ENCODE data around the gene CHMP1A. TPM values are rescaled to one million over a fixed set of nuclear protein-coding genes. Genes with fewer than 3 reads are reported as not detected.

CHMP1A gene
- total RNA-seq, 1 experiment from 2014 or later = 58.3 TPM

DNA sequence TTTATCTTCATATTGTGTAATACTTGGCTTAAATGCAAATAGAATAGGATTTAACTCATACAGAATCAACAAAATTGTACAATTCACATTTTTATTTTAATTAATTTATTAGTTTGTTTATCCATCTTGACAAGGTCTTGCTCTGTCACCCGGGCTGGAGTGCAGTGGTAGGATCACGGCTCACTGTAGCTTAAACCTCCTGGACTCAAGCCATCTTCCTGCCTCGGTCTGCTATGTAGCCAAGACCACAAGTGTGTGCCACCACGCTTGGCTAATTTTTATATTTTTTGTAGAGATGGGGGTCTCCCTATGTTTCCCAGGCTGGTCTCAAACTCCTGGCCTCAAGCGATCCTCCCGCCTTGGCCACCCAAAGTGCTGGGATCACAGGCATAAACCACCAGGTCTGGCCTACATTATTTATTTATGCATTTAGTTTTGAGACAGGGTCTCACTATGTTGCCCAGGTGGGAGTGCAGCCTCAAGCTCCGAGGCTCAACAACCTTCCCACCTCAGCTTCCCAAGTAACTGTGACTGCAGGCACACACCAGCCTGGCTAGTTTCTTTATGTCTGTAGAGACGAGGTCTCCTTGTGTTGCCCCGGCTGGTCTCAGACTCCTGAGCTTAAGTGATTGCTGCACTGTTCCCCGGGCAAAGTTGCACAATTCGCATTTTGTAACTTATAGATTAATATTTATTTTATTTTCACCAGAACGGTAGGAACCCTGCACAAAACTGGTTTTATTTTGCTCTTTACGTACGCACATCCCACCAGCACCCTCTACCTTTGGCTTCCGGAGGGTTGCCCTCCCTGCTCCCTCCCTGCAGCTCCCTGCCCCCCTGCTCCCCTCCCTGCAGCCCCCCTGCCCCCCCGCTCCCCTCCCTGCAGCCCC, 39.2 kb downstream of the CHMP1A start:
- in situ Hi-C loops (cut with HindIII; ENCODE audit: low pct_unique_long_range_greater_than_20kb, low sequenced_read_pairs) = no loop called here
- DNase-seq (ENCODE audit: low read depth, low spot score) = no peak

DNA sequence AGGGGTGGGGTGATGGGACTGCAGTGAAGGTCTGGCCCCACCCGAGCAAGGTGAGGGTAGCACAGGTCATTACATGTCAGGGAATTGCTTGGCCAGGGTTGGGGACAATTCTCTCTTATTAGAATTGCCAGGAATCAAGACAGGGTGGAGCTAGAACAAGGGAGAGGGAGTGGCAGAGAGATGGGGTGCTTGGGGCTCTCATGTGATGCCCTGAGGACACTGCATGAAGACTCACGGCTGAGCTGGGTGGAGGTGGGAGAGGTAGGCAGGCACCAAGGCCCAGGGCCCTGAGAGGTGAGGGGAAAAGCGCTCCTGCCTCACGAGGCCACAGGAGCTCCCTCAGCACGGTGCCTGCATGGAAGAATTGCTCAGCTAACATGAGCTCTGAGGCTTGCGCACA, 40.5 kb downstream of the CHMP1A start:
- DNase-seq (ENCODE audit: low read depth, low spot score) = no peak
- in situ Hi-C loops (cut with HindIII; ENCODE audit: low pct_unique_long_range_greater_than_20kb, low sequenced_read_pairs) = no loop called here

DNA sequence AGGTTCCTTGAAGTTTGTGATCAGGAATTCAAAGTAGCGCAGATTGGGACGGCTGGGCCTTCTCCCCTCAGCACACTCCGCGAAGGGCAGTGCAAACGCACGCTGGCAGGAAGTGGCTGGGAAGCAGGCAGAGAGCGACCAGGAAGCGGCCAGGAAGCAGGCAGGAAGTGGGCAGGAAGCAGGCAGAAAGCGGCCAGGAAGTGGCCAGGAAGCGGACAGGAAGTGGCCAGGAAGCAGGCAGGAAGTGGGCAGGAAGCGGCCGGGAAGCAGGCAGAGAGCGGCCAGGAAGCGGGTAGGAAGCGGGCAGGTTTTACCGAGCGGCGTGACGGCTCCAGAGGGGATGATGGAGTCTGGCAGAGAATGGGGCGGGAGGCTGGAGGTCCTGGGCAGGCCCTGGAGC, 40.9 kb downstream of the CHMP1A start:
- no peak for DNase-seq (ENCODE audit: low read depth, low spot score)
- in situ Hi-C loops (cut with HindIII; ENCODE audit: low pct_unique_long_range_greater_than_20kb, low sequenced_read_pairs) = no loop called here

DNA sequence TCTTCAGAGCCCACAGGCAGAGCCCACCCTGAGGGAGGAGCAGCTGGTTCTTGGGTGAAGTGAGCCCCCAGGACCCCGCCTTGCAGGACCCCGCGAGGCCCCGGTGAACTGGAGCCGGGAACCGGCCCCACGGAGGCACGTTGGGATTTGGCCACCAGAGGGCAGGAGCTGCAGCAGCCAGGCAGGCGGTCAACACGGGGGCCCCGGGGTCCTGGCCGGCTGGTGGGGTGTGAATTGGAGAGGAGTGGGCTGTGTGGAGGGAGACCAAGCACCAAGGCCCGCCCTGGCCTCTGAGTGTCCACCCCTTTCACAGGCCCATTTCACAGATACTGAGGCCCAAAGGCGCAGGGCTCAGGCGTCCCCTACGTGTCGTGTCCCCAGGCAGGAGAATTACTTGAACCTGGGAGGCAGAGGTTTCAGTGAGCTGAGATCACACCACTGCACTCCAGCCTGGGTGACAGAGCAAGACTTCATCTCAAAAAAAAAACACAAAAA, 41.9 kb downstream of the CHMP1A start:
- no peak for DNase-seq (ENCODE audit: low read depth, low spot score)
- in situ Hi-C loops (cut with HindIII; ENCODE audit: low pct_unique_long_range_greater_than_20kb, low sequenced_read_pairs) = no loop called here

DNA sequence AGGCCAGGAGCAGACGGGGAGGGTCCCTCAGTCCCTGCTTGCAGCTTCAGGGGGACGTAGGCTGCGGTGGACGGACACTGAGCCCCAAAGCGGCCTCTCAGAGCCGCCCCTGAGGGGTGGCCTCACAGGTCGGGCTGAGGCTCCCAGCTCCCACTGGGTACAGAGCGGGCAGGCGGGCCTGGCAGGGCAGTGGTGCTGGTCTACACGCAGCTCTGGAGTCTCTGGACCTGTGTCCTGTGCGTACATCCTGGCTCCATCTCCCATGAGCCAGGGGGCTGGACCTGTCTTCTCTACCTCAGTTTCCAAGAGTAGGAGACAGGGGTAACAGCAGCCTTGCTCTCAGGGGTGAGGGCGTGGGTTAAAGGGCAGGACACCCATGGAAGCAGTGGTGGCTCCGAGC, 42.3 kb downstream of the CHMP1A start:
- in situ Hi-C loops (cut with HindIII; ENCODE audit: low pct_unique_long_range_greater_than_20kb, low sequenced_read_pairs) = no loop called here
- DNase-seq (ENCODE audit: low read depth, low spot score) = no peak

DNA sequence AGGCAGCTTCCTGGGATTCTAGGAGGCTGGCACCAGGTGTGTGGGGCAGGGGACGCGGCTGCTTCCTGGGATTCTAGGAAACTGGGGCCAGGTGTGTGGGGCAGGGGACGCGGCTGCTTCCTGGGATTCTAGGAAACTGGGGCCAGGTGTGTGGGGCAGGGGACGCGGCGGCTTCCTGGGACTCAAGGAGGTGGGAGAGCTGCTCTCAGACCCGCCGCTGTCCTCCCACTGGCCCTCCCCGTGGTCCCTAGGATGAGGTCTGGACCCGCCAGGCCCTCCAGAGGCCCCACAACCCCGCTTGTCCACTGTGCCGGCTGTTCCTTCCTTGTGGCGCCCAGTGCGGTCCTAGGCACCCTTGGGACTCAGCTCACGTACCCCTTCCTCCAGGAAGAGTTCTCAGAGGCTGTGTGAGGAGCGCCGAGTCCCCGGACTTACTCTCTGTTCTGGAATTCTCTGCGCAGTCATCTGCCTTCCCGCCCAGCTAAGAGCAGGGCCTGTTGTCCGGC, 43.5 kb downstream of the CHMP1A start:
- DNase-seq (ENCODE audit: low read depth, low spot score) = no peak
- in situ Hi-C loops (cut with HindIII; ENCODE audit: low pct_unique_long_range_greater_than_20kb, low sequenced_read_pairs) = no loop called here

DNA sequence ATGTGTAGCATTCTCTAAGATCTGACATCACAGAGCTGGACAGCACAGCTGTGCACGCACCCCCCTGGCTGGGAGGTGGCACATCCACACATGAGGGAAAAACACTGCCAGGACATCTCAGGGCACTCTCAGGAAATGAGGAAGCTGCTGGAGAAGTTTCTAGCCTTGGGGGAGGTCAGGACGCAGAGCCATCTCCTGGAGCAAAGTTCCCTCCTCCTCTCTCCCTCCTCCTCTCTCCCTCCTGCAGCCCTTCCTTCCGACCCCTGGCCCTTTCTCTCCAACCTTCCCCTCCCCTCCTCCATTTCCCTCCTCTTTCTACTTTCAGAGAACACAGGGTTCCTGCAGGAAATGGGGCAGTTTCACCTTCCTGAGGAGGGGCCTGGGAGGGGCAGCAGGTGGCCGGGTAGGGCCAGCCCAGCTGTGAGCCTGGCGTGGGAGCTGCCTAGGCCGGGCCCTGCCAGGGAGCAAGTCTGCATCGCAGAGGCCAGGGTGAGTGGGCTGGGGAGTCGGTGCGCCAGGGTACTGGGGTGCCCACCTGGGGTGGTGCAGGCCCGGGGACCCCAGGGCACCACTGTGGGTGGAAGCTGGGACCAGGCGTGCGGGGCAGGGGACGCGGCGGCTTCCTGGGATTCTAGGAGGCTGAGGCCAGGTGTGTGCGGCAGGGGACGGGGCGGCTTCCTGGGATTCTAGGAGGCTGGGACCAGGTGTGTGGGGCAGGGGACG, 44.1 kb downstream of the CHMP1A start, which contains the start of gene DPEP1:
Gene DPEP1, plus strand, starts transcription at position 412 of the 723 bp plus-strand sequence. CDS start 16,769 bp downstream, outside the sequence.
- DNase-seq (ENCODE audit: low read depth, low spot score) = no peak
- in situ Hi-C loops (cut with HindIII; ENCODE audit: low pct_unique_long_range_greater_than_20kb, low sequenced_read_pairs) = no loop called here

DNA sequence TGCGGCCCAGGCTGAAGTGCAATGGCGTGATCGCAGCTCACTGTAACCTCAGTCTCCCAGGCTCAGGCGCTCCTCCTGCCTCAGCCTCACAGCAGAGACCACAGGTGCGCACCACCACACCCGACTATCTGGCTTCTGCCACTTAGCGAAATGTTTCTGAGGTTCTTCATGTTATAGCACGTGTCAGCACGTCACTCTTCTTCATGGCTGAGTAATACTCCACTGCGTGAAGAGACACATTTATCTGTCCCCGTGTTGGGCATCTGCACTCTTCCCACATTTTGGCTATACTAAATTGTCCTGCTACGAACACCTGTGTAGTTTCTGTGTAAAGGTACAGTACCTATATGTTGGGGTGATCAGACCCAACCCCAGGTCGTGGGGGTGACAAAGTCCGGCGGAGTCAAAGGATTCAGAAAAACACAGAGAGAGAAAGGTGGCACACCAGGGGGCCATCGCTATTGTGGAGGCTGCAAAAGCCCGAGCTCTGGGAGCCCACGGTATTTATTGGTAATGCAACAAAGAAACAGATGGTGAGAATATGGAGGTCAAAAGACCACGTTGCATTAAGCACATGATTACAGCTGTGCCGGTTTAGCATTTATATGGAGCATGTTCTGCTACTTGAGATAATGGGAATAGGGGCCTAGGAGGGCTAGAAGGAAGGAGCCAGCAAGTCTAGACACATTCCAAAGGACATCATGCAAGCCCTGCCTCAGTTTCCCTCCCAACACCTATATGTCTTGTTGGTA, 44.9 kb downstream of the CHMP1A start:
- DNase-seq (ENCODE audit: low read depth, low spot score) = no peak
- in situ Hi-C loops (cut with HindIII; ENCODE audit: low pct_unique_long_range_greater_than_20kb, low sequenced_read_pairs) = no loop called here

DNA sequence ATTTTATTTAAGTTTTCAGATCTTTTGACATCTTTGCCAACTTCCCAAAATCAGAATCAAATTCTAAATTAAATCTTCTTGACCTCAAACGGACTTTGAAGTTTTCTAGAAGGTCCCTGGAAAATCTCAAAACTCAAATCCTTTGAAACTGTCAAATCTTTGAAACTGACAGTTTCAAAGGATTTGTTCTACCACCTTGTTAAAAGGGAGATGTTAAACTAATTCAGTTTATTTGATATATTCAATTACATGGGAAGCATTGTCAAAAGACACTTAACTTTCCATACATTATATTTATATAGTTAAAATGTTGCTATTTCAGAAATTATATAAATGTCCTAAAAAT, 47.4 kb downstream of the CHMP1A start:
- in situ Hi-C loops (cut with HindIII; ENCODE audit: low pct_unique_long_range_greater_than_20kb, low sequenced_read_pairs) = no loop called here
- DNase-seq (ENCODE audit: low read depth, low spot score) = no peak

DNA sequence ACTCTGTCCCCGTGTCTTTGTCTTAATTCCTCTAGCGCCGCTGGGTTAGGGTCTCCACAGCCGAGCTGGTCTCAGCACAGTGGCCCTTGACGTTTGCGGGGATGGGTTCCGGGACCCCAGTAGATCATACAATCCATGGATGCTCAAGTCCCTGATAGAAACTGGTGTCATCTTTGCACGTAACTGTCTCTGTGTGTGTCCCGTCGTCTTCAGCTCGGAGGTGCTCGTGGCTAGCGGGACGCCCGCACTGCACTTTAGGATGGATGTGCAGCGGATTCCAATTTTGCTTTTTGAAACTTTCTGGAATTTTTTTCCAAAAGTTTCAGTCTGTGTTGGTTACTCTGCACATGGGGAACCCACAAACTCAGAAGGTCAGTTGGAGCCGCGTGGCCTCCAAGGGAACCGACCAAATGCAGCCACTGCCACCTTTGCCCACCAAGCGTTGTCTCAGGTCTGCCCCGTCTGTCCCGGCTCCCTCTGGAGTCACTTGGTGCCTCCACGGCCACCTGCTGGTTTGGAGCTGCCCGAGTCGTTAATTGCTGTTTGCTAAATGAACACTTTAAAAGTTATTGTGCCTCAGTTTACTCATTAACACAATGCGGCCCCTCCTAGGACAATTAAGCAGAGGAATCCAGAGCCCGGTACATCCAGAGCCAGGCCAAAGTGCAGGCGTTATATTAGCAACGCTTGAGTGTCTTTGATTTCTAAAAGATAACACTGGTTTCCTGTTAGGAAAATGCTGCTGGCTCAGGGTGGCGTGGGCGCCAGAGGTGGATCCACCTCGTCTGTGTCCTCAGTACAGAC, 49.4 kb downstream of the CHMP1A start:
- DNase-seq (ENCODE audit: low read depth, low spot score) = no peak
- in situ Hi-C loops (cut with HindIII; ENCODE audit: low pct_unique_long_range_greater_than_20kb, low sequenced_read_pairs) = no loop called here

DNA sequence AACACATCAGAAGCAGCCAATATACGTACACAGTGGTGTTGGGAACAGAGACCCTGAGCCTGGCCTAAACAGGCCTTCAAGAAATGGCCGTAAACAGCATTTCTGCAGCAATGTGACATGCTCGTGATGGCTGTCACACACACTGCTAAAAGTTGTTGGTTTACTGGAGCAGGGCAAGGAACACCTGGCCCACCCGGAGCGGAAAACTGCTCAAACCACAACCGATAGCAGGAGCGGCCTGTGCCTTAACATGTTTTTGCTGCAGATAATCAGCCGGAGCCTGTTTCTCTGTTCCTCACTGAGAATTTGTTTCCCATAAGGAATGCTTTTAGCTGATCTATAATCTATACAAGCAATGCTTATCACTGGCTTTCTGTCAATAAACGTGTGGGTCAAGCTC, 50.1 kb downstream of the CHMP1A start:
- no peak for DNase-seq (ENCODE audit: low read depth, low spot score)
- in situ Hi-C loops (cut with HindIII; ENCODE audit: low pct_unique_long_range_greater_than_20kb, low sequenced_read_pairs) = no loop called here

DNA sequence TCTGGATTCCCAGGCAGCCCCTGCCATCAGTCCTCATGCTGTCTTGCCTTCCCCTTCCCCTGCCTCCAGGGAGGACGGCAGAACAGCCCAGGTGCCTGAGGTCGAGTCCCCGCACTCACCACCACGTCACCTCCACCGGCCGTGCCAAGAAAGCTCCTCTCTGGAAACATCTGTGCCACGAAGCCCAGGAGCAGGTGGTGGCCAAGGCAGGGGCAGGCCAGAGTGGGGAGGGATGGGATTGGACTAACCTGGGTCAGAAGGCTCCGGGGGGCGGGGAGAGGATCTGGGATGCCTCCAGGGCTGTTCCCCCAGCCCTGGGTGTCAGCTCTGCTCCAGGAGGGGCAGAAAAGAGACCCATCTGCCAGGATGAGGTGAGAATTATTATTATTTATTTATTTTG, 51.5 kb downstream of the CHMP1A start:
- in situ Hi-C loops (cut with HindIII; ENCODE audit: low pct_unique_long_range_greater_than_20kb, low sequenced_read_pairs) = no loop called here
- no peak for DNase-seq (ENCODE audit: low read depth, low spot score)

DNA sequence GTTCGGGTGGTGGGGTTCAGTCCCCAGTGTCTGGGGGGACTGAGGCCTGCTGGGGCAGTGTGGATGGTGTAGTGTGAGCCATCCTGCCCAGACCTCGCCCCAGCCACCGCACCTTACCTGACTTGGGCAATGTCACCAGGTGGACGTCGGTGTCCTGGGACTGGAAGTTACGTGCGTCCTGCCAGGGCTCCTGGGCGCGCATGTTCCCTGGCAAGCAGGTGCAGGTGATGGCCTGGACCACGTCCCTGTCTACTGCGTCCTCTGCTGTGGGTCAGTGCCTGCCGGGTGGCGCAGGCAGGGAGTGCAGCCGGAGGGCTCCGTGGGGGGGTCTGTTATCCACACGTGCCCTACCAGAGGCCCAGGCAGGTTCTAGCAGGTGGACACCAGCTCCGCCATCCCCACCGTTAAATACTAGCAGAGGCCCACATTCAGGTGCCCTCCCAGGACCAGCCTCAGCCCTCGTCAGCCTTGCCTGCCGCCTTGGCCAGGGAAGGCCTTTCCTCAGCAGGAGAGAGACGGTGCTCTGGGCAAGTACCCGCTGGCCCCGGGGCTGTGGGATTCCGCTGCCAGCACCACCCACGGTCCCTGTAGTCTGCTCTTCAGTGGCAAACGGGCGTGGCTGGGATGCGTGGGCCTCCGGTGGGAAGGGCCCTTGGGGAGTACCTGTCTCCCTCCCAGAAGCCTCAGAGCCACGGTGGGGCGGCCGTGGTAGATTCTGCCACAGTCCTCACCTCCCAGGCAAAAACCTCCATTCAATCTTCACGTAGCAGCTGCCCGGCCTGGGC, 52.1 kb downstream of the CHMP1A start:
- DNase-seq (ENCODE audit: low read depth, low spot score) = no peak
- in situ Hi-C loops (cut with HindIII; ENCODE audit: low pct_unique_long_range_greater_than_20kb, low sequenced_read_pairs) = no loop called here

DNA sequence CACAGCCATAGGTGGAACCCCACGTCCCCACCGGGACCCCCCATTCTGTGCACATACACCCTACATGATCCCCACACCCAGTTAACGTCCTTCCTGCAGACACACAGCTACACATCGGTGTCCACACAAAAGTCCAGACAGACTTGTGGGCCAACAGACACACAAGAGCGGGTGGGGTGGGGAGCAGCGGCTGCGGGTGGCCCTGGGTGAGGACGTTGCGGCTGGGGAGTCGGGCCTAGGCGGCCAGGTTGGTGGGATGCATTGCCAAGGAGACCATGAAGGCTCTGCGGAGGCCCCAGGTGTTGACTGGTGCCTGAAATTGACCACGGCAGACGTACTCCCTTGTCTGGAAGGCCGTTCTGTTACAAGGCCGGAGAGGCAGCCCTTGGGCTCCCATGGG, 52.7 kb downstream of the CHMP1A start:
- no peak for DNase-seq (ENCODE audit: low read depth, low spot score)
- in situ Hi-C loops (cut with HindIII; ENCODE audit: low pct_unique_long_range_greater_than_20kb, low sequenced_read_pairs) = no loop called here

DNA sequence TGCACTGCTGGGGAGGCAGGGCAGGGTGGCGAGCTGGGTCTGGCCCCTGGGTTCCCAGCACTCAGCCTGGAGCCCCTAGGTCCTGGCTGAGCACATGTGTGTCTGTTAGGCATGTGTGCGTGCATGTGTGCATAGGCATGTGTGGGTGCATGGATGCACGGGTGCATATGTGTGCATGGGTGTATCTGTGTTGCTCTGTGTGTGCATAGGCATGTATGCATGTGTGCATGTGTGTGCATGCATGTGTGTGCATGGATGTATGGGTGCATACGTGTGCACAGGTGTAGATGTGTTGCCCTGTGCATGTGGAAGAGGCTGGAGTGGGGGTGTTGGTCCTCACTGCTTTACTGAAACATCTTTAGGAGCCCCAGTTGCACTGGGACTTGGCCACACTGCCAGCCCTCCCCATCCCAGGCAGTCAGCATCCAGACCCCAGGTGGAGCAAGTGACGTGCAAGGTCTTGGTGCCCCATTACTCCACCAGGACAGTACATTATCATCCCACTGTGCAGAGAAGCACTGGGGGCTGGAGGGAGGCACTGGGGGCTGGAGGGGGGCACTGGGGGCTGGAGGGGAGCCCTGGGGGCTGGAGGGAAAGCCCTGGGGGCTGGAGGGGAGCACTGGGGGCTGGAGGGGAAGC, 54.4 kb downstream of the CHMP1A start:
- in situ Hi-C loops (cut with HindIII; ENCODE audit: low pct_unique_long_range_greater_than_20kb, low sequenced_read_pairs) = no loop called here
- no peak for DNase-seq (ENCODE audit: low read depth, low spot score)

DNA sequence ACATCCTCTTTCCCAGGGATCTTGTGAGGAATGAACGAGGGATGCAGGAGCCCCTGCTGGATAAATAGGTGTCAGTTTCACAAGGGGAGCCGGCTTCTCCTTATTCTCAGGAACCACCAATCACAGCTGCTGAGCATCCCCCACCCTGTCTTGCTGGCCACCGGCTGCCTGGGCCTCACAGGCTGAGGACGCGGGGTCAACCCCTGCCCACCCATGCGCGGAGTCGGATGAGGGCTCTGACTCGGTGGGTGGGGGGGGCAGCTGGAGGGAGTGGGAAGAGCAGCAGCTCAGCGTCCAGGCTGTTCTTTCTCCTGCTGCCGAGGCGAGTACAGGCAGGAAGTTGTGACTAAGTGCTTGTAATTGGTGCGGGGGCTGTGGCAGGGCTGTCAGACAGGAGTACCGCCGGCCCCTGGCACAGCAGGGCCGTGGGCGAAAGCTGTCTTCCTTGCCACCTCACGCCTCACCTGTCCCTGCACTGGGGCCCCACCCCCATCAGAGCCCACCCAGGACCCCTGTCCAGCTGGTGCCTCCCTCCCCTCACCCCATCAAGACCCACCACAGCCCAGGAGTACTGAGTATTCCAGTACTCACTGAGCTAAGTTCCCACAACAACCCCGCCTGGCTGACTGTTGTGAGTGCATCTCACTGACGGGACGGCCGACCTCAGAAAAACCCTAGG, 55.1 kb downstream of the CHMP1A start:
- no peak for DNase-seq (ENCODE audit: low read depth, low spot score)
- in situ Hi-C loops (cut with HindIII; ENCODE audit: low pct_unique_long_range_greater_than_20kb, low sequenced_read_pairs) = no loop called here
